HT1080 (cell line): ENCODE data around the gene RPS6KA5. TPM values are rescaled to one million over a fixed set of nuclear protein-coding genes. Genes with fewer than 3 reads are reported as not detected.
"Not testable (repeated sequence)": the region's sequence is repeated elsewhere in the genome, so short reads cannot be mapped to it uniquely, and the experiment has no call there.

Experiments
- DNase-seq: peaks from one replicate; pipeline ENCODE4 v3.0.0-alpha.2; 2015; ENCODE audit warnings: low read depth
- total RNA-seq: library from RNA; depleted of rRNA; stranded (reverse); fragments of >200 nt; shearing (Covaris generic); gene quantifications from 2 replicates; pipeline ENCODE4 v1.2.3, GENCODE V29; 2014

Gene RPS6KA5
- total RNA-seq, 1 experiment from 2014 or later: 3.6 TPM

DNA sequence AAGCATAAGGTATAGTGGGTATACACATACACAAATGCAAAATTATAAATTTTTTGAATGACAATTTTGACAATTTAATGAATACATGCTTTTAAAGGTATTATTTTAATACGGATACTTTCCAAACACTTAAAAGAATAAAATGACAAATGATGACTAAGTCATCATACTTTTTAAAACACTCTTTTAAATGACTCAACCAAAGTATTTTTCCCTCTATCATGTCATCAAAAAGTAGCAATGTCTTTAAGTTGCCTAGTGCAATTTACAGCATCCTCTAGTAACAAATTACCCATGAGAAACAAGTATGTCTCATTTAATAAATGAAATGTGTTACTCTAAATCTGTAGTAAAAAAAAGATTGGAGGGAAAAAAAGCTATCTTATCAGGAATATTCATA lies 73.3 kb downstream of the RPS6KA5 start:
- DNase-seq: no peak

DNA sequence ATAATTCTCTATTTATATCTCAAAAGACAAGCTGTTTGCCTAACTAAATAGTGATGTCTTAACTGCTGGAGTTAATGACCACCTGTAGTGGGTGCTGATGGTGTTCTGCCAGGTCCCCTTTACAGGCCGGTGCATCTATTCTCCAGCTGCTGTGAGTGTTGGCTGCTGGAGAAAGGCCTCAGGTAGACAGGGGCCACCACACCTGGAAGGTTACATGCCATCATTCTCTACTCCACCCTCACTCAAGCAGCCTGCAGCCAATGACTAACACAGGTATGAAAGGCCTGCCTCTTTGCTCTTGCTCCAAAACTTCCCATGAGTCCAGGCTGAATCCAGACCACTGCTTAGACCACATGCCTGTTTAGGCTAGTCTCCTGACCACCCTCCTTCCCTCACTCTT lies 73.9 kb downstream of the RPS6KA5 start:
- DNase-seq: no peak

DNA sequence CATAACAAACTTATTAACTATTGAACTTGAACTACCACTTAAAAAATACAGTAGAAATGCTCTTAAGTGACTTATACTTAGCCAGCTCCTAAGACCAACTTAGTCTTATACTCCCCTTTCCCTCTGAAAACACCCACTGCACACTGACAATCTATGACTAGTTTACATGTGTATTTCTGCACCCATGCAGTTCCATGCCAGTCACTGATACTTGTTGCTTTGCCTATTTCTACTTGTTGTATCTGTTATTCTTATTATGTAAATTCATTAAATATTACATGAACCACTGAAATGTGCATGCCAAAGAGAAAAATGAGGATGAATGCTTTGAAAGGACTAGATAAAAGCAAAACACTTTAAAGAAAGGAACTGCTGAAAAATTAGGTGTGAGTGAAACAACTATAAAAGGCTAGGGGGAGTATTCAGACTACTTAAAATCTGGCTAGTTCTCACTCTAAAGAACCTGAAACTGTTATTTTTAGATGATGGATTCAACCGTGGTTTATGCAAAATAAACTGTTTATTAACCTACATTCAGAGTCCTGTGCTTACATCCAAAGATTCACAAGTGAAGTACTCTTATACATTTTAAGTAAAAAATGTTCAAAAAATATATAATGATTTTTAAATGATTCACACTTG lies 74.7 kb downstream of the RPS6KA5 start:
- no peak for DNase-seq

DNA sequence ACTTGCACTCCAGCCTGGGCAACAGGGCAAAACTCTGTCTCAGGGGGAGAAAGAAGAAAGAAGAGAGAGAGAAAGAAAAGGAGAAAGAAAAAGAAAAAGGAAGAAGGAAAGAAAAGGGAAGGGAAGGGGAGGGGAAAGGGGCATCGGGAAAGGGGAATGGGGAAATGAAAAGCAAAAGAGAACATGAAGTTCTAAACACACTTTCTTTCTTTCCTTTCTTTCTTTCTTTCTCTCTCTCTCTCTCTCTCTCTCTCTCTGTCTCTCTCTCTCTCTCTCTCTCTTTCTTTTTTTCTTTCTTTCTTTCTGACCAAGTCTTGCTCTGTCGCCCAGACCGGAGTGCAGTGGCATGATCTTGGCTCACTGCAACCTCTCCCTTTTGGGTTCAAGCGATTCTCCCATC lies 76.9 kb downstream of the RPS6KA5 start:
- no peak for DNase-seq

DNA sequence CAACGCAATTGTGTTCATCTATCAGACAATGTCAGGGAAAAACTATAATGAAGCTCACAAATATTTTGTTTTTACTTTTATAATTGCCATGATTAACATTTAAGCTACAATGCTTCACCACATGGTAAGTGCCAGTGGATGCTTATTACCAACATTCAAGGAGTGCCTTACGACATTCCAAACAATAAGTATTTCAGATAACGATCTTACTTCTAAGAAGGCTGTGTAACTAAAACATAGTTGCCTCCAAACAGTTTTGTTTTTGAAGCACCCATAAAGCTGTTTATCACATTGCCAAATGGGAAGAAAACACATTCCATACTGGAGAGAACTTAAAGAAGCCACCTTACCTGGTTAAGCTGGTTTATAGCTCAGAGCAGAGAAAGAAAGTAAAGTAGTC lies 78.8 kb downstream of the RPS6KA5 start:
- DNase-seq: no peak

DNA sequence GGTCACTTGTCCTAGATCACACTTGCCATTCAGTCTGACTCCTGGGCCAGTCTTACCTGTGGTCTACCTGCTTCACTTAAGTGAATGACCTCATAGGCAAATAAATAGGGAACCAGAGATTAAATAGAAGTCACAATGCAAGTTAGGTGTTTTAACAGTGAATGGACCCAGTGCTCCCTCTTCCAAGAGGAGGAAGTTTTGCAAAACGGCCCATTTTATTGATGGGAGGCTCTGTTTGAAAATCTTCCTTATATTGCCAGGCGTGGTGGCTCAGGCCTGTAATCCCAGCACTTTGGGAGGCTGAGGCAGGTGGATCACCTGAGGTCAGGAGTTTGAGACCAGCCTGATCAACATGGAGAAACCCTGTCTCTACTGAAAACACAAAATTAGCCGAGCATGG lies 79.8 kb downstream of the RPS6KA5 start:
- not testable (repeated sequence) for DNase-seq

DNA sequence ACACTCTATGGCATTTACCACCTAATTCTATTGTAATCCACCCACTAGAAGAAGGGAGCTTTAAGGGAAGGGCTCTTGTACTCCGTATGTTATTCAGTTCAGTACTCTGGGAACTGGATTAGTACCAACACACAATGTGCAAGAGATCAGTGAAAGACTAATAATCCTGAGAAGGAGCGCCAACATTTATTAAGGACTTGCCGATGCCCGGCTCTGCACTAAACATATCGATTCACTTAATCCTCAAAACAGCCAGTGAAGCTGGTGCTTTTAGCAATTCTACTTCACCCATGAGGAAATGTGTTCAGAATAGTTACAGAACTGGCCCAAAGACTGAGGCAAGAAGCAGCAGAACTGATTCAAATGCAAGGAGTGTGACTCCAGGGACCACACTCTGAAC lies 80.9 kb downstream of the RPS6KA5 start:
- no peak for DNase-seq

DNA sequence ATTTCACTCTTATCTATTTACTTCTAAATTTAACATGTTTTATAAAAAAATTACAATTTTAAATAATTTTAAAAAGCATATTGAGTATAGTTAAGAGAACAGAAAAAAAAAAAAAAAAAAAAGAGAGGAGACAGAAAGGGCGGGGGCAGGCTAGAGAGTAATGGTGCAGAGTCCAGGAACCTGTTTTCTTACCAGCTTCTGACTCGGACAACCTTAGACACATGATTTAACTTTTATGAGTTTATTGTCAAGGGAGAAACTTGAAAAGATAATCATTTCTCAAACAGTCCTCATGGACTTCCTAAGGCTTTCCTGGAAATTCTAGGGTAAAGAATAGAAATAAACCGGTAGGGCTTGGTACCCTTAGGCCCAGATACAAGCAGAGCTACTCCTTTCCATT lies 84.3 kb downstream of the RPS6KA5 start:
- DNase-seq: no peak

DNA sequence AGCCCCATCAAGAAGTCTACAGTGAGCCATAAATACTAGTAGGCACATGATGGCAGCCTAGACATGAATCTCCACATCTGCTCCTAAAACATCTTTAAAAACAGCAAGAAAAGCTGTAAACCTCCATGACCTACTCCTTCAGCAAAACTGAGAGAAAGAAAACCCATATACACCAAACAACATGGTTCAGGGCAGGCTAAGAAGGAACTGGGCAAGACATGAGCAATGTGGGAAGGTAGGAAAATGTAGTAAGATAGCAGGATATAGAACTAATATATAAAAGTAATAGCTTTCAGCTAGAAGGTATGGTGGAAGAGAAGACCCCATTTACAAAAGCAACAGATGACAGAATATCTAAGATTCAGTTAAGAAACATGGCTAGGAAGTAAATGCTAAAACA lies 88.8 kb downstream of the RPS6KA5 start:
- no peak for DNase-seq

DNA sequence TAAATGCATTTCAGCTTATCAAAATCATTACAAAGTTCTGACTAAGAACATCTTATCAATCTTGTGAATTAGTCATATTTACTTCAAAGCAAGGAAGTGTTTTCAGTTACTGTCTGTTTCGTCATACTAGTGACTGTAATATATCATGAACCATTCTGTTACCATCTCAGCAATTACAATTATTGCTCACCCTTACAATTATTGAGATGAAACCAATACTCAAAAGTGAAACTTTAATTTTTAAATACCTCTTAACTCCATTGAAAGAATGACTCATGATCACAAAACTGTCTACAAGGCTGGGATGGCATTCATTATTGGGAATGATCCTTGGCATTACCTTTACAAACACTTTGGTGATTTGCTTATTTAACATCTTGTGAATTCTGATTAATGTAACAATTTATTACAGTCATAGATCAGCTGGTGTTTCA lies 90.3 kb downstream of the RPS6KA5 start:
- peak; percentile 7 for DNase-seq

DNA sequence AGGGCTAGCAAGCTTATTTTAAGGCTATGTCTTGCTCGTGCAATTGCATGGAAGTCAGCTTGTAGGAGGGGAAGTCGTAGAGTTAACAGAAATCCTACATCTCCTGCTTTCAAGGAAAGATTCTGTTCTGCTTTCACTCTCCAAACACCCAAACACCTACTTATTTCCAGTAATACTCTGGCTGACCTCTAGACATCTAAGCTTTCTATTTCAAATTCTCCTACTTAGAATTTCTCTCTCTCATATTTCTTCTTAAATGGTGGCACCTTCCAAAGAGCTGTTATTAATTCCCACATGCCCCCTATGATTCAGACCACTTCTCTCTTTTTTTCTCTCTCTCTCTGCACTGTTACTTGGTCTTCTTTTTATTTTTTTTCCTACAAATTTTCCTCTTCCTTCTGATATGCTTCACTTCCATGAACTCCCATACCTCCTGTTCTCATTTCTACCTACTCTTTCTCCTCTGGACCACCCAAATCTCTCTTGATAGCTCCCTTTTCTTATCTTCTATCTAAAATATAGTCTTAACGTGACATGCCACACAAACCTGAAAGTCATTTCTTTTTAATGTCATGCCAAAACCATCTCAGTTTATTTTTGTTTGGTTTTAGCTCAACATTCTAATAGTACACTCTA lies 90.8 kb downstream of the RPS6KA5 start:
- no peak for DNase-seq

DNA sequence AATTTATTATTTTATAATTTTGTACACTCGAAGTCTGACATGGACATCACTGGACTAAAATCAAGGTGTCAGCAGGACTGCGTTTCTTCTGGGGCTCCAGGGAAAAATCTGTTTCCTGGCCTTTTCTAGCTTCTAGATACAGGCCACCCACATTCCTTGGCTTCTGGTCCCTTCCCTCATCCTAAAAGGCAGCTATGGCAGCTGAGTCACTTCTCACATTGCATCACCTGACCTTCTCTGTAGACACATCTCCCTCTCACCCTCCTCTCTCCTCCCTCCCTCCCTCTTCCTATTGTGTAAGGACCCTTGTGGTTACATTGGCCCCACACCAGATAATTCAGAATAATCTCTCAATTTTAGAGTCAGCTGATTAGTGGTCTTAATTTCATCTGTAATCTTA lies 92.4 kb downstream of the RPS6KA5 start:
- peak; percentile 48 for DNase-seq

DNA sequence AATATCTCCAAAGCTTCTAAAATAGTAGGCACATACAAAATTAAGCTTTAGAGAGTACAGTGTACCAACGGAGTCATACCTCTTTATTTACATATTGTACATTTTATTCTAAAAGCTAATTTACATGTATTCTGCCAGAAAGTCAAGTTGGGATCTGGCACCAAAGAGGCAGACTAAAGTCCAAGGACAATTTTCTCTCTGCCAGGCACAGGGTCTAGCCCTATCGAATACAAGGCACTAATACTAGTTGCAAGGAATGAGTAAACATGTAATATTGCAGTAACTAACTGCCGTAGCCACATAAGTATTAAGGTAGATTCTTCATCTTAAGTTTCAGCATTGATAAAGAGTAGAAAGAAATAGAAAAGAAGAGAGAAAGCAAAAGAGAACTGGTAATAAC lies 93.9 kb downstream of the RPS6KA5 start:
- no peak for DNase-seq

DNA sequence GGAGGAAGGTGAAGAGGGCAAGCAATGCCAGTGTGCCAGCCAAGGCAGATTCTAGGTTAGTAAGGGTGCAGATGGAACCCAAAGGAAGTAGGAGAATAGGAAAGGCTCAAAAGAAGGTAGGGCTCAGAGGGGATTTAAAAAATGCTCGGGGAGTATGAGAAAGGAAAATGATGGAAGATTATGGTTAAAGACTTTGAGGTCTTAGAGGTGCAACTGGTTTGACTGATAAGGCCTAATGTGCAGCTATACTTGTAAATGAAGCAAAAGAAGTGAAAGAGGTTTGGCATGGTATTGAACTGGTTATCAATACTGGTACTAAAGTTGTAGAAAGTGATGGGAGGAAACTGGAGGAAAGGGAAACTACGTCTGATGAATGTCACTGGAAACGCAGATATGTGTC lies 94.7 kb downstream of the RPS6KA5 start:
- DNase-seq: no peak

DNA sequence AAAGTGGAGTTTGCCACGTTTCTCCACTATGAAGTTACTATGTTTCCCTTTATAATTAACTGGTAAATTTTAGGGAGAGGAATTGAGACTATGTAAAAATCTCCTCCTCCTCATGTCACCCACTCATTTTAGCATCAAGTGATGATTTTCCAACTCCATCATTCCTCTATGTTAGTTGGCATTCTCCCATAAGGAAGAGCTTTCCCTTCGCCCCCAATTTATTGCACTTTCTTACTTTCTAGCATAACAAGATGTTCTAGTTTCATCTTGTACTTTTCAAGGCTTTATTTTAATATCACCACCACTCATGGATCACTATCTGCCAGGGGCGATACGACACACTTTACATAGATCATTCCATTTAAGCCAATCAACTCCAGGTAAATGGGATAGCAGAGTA lies 97.1 kb downstream of the RPS6KA5 start:
- no peak for DNase-seq

DNA sequence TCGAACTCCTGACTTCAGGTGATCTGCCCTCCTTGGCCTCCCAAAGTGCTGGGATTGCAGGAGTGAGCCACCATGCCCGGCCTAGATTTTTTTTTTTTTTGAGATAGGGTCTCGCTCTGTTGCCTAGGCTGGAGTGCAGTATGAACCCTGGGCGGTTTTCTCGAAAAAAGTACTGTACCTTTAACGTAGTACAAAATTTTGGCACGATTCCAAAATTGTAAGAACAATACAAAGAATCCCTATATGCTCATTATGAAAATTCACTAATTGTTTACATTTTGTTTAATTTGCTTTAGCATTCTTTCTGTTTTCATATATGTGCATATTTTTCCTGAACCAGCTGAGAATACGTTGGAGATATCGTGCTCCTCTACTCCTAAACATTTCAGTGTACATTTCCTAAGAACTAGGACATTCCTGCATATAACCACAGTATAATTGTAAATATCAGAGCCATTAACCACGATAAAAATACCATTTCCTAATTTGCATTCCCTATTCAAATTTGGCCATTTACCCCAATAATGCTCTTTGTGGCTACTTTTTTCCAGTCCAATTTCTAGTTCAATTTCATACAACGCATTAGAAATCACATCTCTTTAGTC lies 97.8 kb downstream of the RPS6KA5 start:
- DNase-seq: no peak

DNA sequence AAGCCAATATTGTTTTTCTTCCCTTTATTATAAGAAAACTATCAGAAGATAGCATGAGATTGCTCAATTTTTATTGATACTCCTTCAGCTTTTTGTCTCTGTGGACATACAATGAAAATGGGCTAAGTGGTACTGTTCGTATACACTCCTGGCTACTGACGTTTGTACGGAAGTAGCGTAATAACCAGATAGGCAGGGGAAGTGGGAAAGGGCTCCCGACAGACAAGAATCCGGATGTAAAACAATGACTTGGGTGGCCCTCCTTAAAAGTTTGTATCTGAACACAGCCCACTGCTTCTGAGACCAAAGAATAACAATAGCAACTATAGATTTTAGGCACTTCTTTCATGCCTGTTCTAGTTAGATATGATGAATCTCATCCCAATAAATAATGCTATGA lies 99.6 kb downstream of the RPS6KA5 start:
- no peak for DNase-seq

DNA sequence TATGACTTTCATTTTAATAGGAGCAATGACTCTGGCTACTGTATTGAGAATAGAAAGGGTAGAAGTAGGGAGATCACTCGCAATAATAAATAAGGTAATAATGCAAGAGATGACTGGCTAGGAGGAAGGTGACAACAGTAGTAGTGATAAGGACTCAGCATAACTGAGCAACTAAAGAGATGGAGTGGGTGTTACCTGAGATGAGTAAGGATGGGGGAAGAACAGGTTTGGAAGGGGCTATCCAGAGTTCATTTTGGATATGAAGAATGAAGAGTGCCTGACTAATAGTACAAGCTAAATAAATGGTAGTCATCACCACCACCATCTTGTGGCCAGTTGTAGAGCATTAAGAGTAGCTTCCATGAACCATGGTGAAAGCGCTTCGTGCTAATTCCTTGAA lies 101.1 kb downstream of the RPS6KA5 start:
- DNase-seq: no peak

DNA sequence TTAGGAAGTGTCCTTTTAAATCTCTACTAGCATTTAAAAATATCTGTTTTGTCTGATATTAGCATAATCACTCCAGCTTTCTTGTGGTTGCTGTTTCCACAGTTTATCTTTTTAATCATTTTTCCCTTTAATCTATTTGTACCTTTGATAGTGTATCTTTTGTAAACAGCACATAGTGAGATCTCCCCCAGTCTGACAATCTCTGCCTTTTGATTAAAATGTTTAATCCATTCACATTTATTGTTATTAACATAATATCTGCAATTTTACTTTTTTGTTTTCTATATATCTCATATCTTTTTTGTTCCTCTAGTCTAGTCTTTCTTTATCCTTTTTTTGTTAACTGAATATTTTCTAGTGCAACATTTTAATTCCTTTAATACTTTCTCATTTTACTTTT lies 104.2 kb downstream of the RPS6KA5 start:
- no peak for DNase-seq

DNA sequence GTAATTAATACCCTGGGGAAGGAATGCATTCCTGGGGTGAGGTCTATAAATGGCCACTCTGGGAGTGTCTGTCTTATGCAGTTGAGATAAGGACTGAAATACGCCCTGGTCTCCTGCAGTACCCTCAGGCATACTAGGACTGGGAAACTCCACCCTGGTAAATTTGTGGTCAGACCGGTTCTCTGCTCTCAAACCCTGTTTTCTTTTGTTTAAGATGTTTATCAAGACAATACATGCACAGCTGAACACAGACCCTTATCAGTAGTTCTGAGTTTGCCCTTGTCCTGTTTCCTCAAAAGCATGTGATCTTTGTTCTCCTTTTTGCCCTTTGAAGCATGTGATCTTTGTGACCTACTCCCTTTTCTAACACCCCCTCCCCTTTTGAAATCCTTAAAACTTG lies 106.8 kb downstream of the RPS6KA5 start:
- not testable (repeated sequence) for DNase-seq

DNA sequence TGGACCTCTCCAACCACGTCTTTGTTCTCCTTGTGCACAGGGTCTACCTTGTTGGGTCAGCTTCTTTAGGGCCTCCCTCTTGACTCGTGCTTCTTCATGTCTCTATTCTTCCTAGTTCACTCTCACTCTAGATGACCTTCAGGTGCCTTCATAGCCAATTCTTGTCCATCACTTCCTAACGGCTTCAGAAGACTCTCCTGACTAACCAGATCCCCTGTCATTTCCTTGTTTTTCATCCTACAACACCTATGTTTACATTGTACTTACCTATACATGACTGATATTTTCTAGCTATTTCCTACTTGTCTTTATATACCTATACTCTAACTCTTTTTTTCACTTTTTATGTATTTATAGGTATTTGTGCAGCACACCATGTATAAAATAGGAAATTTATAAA lies 117.1 kb downstream of the RPS6KA5 start:
- DNase-seq: no peak

DNA sequence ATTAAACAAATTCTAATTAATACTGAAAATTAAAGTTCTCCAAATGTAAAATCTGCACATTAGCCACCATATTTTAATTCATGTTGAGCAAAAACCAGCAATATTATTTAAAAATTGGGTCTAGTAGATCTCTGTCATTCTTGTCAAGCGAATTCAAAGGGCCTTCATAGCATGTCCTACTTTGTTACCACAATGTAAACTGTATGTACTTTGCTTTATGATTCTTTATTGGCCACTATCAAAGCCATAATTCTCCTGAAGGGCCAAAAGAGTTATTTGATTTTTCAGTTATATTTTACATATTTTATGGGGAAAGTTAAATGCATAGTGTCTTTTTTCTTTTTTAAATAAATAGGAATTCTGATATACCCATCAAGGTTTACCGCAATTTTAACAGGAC lies 117.9 kb downstream of the RPS6KA5 start:
- DNase-seq: no peak

DNA sequence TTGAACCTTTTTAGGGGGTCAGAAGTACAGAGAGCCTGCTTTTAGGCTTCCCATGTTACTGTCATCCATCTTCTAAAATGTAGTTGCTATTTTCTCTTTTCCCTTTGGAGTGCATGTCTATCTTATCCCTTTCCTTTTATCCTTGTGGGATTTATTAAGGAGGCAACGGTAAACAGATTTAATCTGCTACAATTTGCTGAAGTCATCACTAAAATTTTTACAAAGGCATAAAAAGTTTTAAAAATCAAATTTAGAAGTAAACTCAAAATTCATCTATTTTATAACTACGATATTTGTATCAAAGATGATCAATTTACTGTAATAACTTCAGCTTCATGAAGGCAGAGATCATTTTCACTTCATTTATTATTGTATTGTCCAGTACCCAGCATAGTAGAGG lies 118.7 kb downstream of the RPS6KA5 start:
- no peak for DNase-seq
